ENCODE data around the gene TCP11L1.

Gene TCP11L1

DNA sequence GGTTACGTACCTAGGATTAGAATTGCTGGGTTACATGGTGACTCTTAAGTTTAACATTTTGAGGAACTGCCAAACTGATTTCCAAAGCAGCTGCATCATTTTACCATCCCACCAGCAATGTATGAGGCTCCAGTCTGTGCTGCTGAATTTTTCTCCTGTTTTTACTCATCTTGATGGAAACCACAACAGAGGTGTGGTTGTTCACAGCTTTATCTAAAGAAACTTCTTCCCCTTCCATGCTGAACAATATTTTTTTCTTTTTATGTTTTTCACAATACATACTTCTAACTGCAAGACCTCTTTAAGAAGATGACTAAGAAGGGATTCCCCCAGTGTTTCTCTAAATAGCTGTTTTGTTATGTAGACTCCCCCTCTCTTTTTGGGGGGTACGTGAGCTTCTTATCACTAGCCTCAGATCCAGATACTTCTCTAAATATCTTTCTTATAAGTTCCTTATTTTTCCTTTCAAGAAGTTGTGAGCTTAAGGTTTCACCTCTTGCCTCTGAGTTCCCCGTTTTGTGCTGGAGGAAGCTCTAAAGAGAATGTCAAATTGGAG, 24.0 kb downstream of the TCP11L1 start:
- no peak for TF ChIP-seq CTCF (IDR thresholded peaks at IDR 0.05; ENCODE audit: low read depth, low read length)
- no peaks in the 10 kb centered on the region for H3K9me3 ChIP-seq
- H3K27me3 ChIP-seq: no peaks in the 10 kb centered on the region
- peaks cover 4% of the 10 kb centered on the region for H3K36me3 ChIP-seq
- no peak overlapping the region for H3K4me3 ChIP-seq (ENCODE audit: low read depth, low read length)
- no peak for DNase-seq
- no peaks in the 10 kb centered on the region for H3K4me1 ChIP-seq

- H3K4me1 ChIP-seq: no peaks in the 10 kb centered on the region
- TF ChIP-seq CTCF (IDR thresholded peaks at IDR 0.05; ENCODE audit: low read depth, low read length): no peak
- no peak for DNase-seq
Observed at GRCh38 chr11:33064033-33064825, 24.9 kb downstream of the TCP11L1 start.

GRCh38 chr11:33064866-33065265, 25.5 kb downstream of the TCP11L1 start:
- no peaks in the 10 kb centered on the region for H3K4me1 ChIP-seq
- H3K4me3 ChIP-seq (ENCODE audit: low read depth, low read length): no peak overlapping the region
- peaks cover 4% of the 10 kb centered on the region for H3K36me3 ChIP-seq
- H3K9me3 ChIP-seq: no peaks in the 10 kb centered on the region
- DNase-seq: no peak
- no peaks in the 10 kb centered on the region for H3K27me3 ChIP-seq
- TF ChIP-seq CTCF (IDR thresholded peaks at IDR 0.05; ENCODE audit: low read depth, low read length): no peak

More at GRCh38 chr11:33064033-33064825, 24.9 kb downstream of the TCP11L1 start:
- Histone ChIP-seq H3K27me3 (no peaks in the 10 kb centered on the region), H3K36me3 (peaks cover 4% of the 10 kb centered on the region), H3K9me3 (no peaks in the 10 kb centered on the region), H3K4me3 (ENCODE audit: low read depth, low read length) (no peak overlapping the region)

- Histone ChIP-seq H3K27me3 (no peaks in the 10 kb centered on the region), H3K4me1 (no peaks in the 10 kb centered on the region), H3K4me3 (ENCODE audit: low read depth, low read length) (no peak overlapping the region), H3K9me3 (no peaks in the 10 kb centered on the region), H3K36me3 (peaks cover 4% of the 10 kb centered on the region)
- peak; percentile 68 for DNase-seq
- peak; percentile 77 for TF ChIP-seq CTCF (IDR thresholded peaks at IDR 0.05; ENCODE audit: low read depth, low read length)
Observed at GRCh38 chr11:33065445-33066178, 26.2 kb downstream of the TCP11L1 start.

- H3K4me1 ChIP-seq: no peaks in the 10 kb centered on the region
- no peak overlapping the region for H3K4me3 ChIP-seq (ENCODE audit: low read depth, low read length)
- TF ChIP-seq CTCF (IDR thresholded peaks at IDR 0.05; ENCODE audit: low read depth, low read length): no peak
- DNase-seq: no peak
- H3K9me3 ChIP-seq: no peaks in the 10 kb centered on the region
- H3K27me3 ChIP-seq: no peaks in the 10 kb centered on the region
- no peaks in the 10 kb centered on the region for H3K36me3 ChIP-seq
Observed at GRCh38 chr11:33067294-33067693, 27.9 kb downstream of the TCP11L1 start.
